HG02840 (cell line): ENCODE measurements around the gene AFAP1.

Experiments
- ATAC-seq: cut with Tn5 transposase; IDR thresholded peaks from one replicate; pipeline ENCODE4 v1.9.1; 2021; ENCODE audit warnings: mild to moderate bottlenecking, moderate library complexity, moderate number of reproducible peaks; ENCODE audit not compliant: unreplicated experiment, low FRiP score

AFAP1 gene

GRCh38 chr4:7774301-7775294 lies 165.1 kb downstream of the AFAP1 start:
- no peak for ATAC-seq

GRCh38 chr4:7773401-7774180 lies 166.1 kb downstream of the AFAP1 start:
- ATAC-seq = no peak

- no peak for ATAC-seq
Measured at GRCh38 chr4:7772711-7773385, 166.8 kb downstream of the AFAP1 start.

GRCh38 chr4:7771541-7772507 lies 167.8 kb downstream of the AFAP1 start:
- no peak for ATAC-seq

GRCh38 chr4:7771056-7771455 lies 168.6 kb downstream of the AFAP1 start:
- no peak for ATAC-seq

- no peak for ATAC-seq
Measured at GRCh38 chr4:7770224-7771050, 169.2 kb downstream of the AFAP1 start.

GRCh38 chr4:7769396-7770223 lies 170.1 kb downstream of the AFAP1 start:
- no peak for ATAC-seq

- no peak for ATAC-seq
Measured at GRCh38 chr4:7768736-7769135, 170.9 kb downstream of the AFAP1 start.

GRCh38 chr4:7767966-7768365 lies 171.7 kb downstream of the AFAP1 start:
- ATAC-seq = no peak

- ATAC-seq = no peak
Measured at GRCh38 chr4:7767526-7767925, 172.1 kb downstream of the AFAP1 start.

GRCh38 chr4:7766661-7767345 lies 172.9 kb downstream of the AFAP1 start:
- no peak for ATAC-seq

- no peak for ATAC-seq
Measured at GRCh38 chr4:7766086-7766485, 173.6 kb downstream of the AFAP1 start.

- no peak for ATAC-seq
Measured at GRCh38 chr4:7765666-7766065, 174.0 kb downstream of the AFAP1 start.

- no peak for ATAC-seq
Measured at GRCh38 chr4:7764466-7764865, 175.2 kb downstream of the AFAP1 start.

GRCh38 chr4:7763788-7764187 lies 175.9 kb downstream of the AFAP1 start:
- ATAC-seq = no peak

GRCh38 chr4:7763106-7763505 lies 176.6 kb downstream of the AFAP1 start:
- ATAC-seq = no peak

- ATAC-seq = no peak
Measured at GRCh38 chr4:7762376-7763030, 177.2 kb downstream of the AFAP1 start.
